Measurements from ENCODE around the gene PSTPIP1.

PSTPIP1 gene

GRCh38 chr15:77071305-77072223 lies 76.6 kb downstream of the PSTPIP1 start:
- Mint-ChIP-seq H3K4me1 (peaks cover 34% of the 10 kb centered on the region), H3K9me3 (no peaks in the 10 kb centered on the region), H3K27me3 (no peaks in the 10 kb centered on the region), H3K36me3 (peaks cover 8% of the 10 kb centered on the region), H3K4me3 (peak overlapping the region; percentile 90), H3K27ac (peak overlapping the region; percentile 86)
- DNase-seq (ENCODE audit: low spot score in 2 of 2) (no peak), ATAC-seq (ENCODE audit: low read depth) (no peak)

- no peak overlapping the region for H3K27ac Mint-ChIP-seq
- ATAC-seq (ENCODE audit: low read depth) = no peak
- peaks cover 21% of the 10 kb centered on the region for H3K4me1 Mint-ChIP-seq
- H3K36me3 Mint-ChIP-seq = peaks cover 4% of the 10 kb centered on the region
- no peaks in the 10 kb centered on the region for H3K27me3 Mint-ChIP-seq
- H3K9me3 Mint-ChIP-seq = no peaks in the 10 kb centered on the region
- no peak overlapping the region for H3K4me3 Mint-ChIP-seq
- DNase-seq (ENCODE audit: low spot score in 2 of 2) = no peak
Observed at GRCh38 chr15:77074350-77074749, 79.4 kb downstream of the PSTPIP1 start.

GRCh38 chr15:77075528-77075927 lies 80.6 kb downstream of the PSTPIP1 start:
- Mint-ChIP-seq H3K4me1 (peaks cover 15% of the 10 kb centered on the region), H3K4me3 (no peak overlapping the region), H3K27me3 (no peaks in the 10 kb centered on the region), H3K27ac (no peak overlapping the region), H3K9me3 (no peaks in the 10 kb centered on the region), H3K36me3 (no peaks in the 10 kb centered on the region)
- ATAC-seq (ENCODE audit: low read depth) = no peak
- no peak for DNase-seq (ENCODE audit: low spot score in 2 of 2)

GRCh38 chr15:77076323-77076915 lies 81.5 kb downstream of the PSTPIP1 start:
- H3K27me3 Mint-ChIP-seq = no peaks in the 10 kb centered on the region
- ATAC-seq (ENCODE audit: low read depth) (no peak), DNase-seq (ENCODE audit: low spot score in 2 of 2) (no peak)
- H3K36me3 Mint-ChIP-seq = no peaks in the 10 kb centered on the region
- no peak overlapping the region for H3K27ac Mint-ChIP-seq
- no peaks in the 10 kb centered on the region for H3K9me3 Mint-ChIP-seq
- H3K4me3 Mint-ChIP-seq = no peak overlapping the region
- peaks cover 12% of the 10 kb centered on the region for H3K4me1 Mint-ChIP-seq

GRCh38 chr15:77081971-77082370 lies 87.0 kb downstream of the PSTPIP1 start:
- Mint-ChIP-seq H3K4me3 (no peak overlapping the region), H3K36me3 (no peaks in the 10 kb centered on the region), H3K27ac (peak overlapping the region; percentile 92), H3K9me3 (no peaks in the 10 kb centered on the region), H3K4me1 (peaks cover 46% of the 10 kb centered on the region), H3K27me3 (no peaks in the 10 kb centered on the region)
- no peak for ATAC-seq (ENCODE audit: low read depth)
- DNase-seq (ENCODE audit: low spot score in 2 of 2) = no peak

- Mint-ChIP-seq H3K27ac (peak overlapping the region; percentile 92), H3K4me1 (peaks cover 42% of the 10 kb centered on the region), H3K9me3 (no peaks in the 10 kb centered on the region), H3K27me3 (no peaks in the 10 kb centered on the region), H3K36me3 (no peaks in the 10 kb centered on the region), H3K4me3 (peak overlapping the region; percentile 74)
- DNase-seq (ENCODE audit: low spot score in 2 of 2) = peak; percentile 62 to 80
- ATAC-seq (ENCODE audit: low read depth) = peak; percentile 98
Observed at GRCh38 chr15:77083381-77084160, 88.6 kb downstream of the PSTPIP1 start.

GRCh38 chr15:77084436-77084835 lies 89.5 kb downstream of the PSTPIP1 start:
- Mint-ChIP-seq H3K4me3 (no peak overlapping the region), H3K27ac (peak overlapping the region; percentile 92), H3K9me3 (no peaks in the 10 kb centered on the region), H3K4me1 (peaks cover 42% of the 10 kb centered on the region), H3K36me3 (no peaks in the 10 kb centered on the region), H3K27me3 (no peaks in the 10 kb centered on the region)
- DNase-seq (ENCODE audit: low spot score in 2 of 2) = no peak
- ATAC-seq (ENCODE audit: low read depth) = no peak

- no peak for DNase-seq (ENCODE audit: low spot score in 2 of 2)
- no peaks in the 10 kb centered on the region for H3K9me3 Mint-ChIP-seq
- H3K27me3 Mint-ChIP-seq = no peaks in the 10 kb centered on the region
- peaks cover 42% of the 10 kb centered on the region for H3K4me1 Mint-ChIP-seq
- peak overlapping the region; percentile 92 for H3K27ac Mint-ChIP-seq
- H3K36me3 Mint-ChIP-seq = no peaks in the 10 kb centered on the region
- no peak overlapping the region for H3K4me3 Mint-ChIP-seq
- ATAC-seq (ENCODE audit: low read depth) = no peak
Observed at GRCh38 chr15:77085297-77085696, 90.4 kb downstream of the PSTPIP1 start.
